MM.1S (cell line): Measurements from ENCODE around the gene P4HA1.

ENCODE experiments used
- DNase-seq: peaks from one replicate; pipeline ENCODE4 v3.0.0-alpha.2; 2015
- H2AFZ ChIP-seq: fragments of 300-600 bp; sonication (generic); 2 replicates; pipeline ENCODE4 v1.6.0; 2016; ENCODE audit warnings: antibody characterized with exemption, low read length
- H3F3A ChIP-seq: fragments of 300-600 bp; sonication (generic); 2 replicates; pipeline ENCODE4 v1.6.1; 2016; ENCODE audit warnings: mild to moderate bottlenecking, antibody characterized with exemption, low read length, moderate library complexity, mixed read lengths; ENCODE audit not compliant: insufficient read depth
- H3K27ac ChIP-seq: fragments of 300-600 bp; sonication (generic); 2 replicates; pipeline ENCODE4 v1.5.1; 2016; ENCODE audit warnings: mild to moderate bottlenecking, low read length
- H3K27me3 ChIP-seq: fragments of 300-600 bp; sonication (generic); replicated peaks from 2 replicates; pipeline ENCODE4 v1.6.0; 2016; ENCODE audit warnings: low read length; ENCODE audit not compliant: insufficient read depth
- H3K36me3 ChIP-seq: fragments of 300-600 bp; sonication (generic); replicated peaks from 2 replicates; pipeline ENCODE4 v1.6.1; 2016; ENCODE audit warnings: mild to moderate bottlenecking, low read length, mixed read lengths; ENCODE audit not compliant: insufficient read depth
- H3K4me1 ChIP-seq: fragments of 300-600 bp; sonication (generic); 2 replicates; pipeline ENCODE4 v1.6.1; 2016; ENCODE audit warnings: low read length, mixed read lengths
- H3K4me2 ChIP-seq: fragments of 300-600 bp; sonication (generic); 2 replicates; pipeline ENCODE4 v1.6.0; 2016; ENCODE audit warnings: low read depth, low read length
- H3K4me3 ChIP-seq: fragments of 300-600 bp; sonication (generic); 2 replicates; pipeline ENCODE4 v1.5.1; 2016; ENCODE audit warnings: low read length, mixed read lengths
- H3K79me2 ChIP-seq: fragments of 300-600 bp; sonication (generic); 2 replicates; pipeline ENCODE4 v1.6.1; 2016; ENCODE audit warnings: mixed run types, low read length, mixed read lengths
- H3K9ac ChIP-seq: fragments of 300-600 bp; sonication (generic); 2 replicates; pipeline ENCODE4 v1.6.1; 2016; ENCODE audit warnings: low read length, mixed read lengths
- H3K9me2 ChIP-seq: fragments of 300-600 bp; sonication (generic); replicated peaks from 2 replicates; pipeline ENCODE4 v1.6.1; 2016; ENCODE audit warnings: mild to moderate bottlenecking, low read length, mixed read lengths; ENCODE audit not compliant: insufficient read depth
- H3K9me3 ChIP-seq: fragments of 300-600 bp; sonication (generic); replicated peaks from 2 replicates; pipeline ENCODE4 v1.6.1; 2016; ENCODE audit warnings: mild to moderate bottlenecking, low read length, mixed read lengths; ENCODE audit not compliant: insufficient read depth
- H4K20me1 ChIP-seq: fragments of 300-600 bp; sonication (generic); 2 replicates; pipeline ENCODE4 v1.6.1; 2016; ENCODE audit warnings: mild to moderate bottlenecking, low read length, moderate library complexity, mixed read lengths; ENCODE audit not compliant: insufficient read depth
- CTCF ChIP-seq: fragments of 300-600 bp; sonication (generic); IDR thresholded peaks from 2 replicates; pipeline ENCODE4 v1.5.1; 2016; ENCODE audit warnings: antibody characterized with exemption, low read length, mixed read lengths
- EZH2 ChIP-seq: fragments of 300-600 bp; sonication (generic); optimal IDR thresholded peaks from 2 replicates; pipeline ENCODE3; 2017; ENCODE audit warnings: low read depth, mild to moderate bottlenecking, antibody characterized with exemption, low read length, mixed read lengths
- EZH2phosphoT487 ChIP-seq: fragments of 300-600 bp; sonication (generic); IDR thresholded peaks from 2 replicates; pipeline ENCODE4 v1.6.1; 2018; ENCODE audit warnings: antibody characterized with exemption, low read length

Gene P4HA1

GRCh38 chr10:73058057-73058591, 38.5 kb downstream of the P4HA1 start:
- no peak overlapping the region for H3K27ac ChIP-seq
- no peak for DNase-seq
- H3K9me3 ChIP-seq: no peaks in the 10 kb centered on the region
- no peak overlapping the region for H3K9ac ChIP-seq
- no peak overlapping the region for H2AFZ ChIP-seq
- no peaks in the 10 kb centered on the region for H4K20me1 ChIP-seq
- H3K4me2 ChIP-seq: no peak overlapping the region
- H3F3A ChIP-seq: peaks cover 5% of the 10 kb centered on the region; the same call in 1 of the 2 replicates
- H3K9me2 ChIP-seq: no peaks in the 10 kb centered on the region
- no peaks in the 10 kb centered on the region for H3K27me3 ChIP-seq
- H3K4me3 ChIP-seq: no peak overlapping the region
- TF ChIP-seq EZH2: no peak
- no peak for TF ChIP-seq EZH2phosphoT487
- no peak for TF ChIP-seq CTCF
- no peaks in the 10 kb centered on the region for H3K79me2 ChIP-seq
- H3K36me3 ChIP-seq: no peaks in the 10 kb centered on the region
- H3K4me1 ChIP-seq: peaks cover 20% of the 10 kb centered on the region; the same call in 1 of the 2 replicates

- H3K9ac ChIP-seq: no peak overlapping the region
- 0 out of 2 replicates have a peak overlapping the region, but pooled peaks have one; percentile 5 for H3K4me2 ChIP-seq
- H3K79me2 ChIP-seq: no peaks in the 10 kb centered on the region
- H2AFZ ChIP-seq: no peak overlapping the region
- DNase-seq: peak; percentile 31
- peaks cover 16% of the 10 kb centered on the region; the same call in 1 of the 2 replicates for H3K4me1 ChIP-seq
- no peak overlapping the region for H3K4me3 ChIP-seq
- no peaks in the 10 kb centered on the region for H4K20me1 ChIP-seq
- H3K9me2 ChIP-seq: no peaks in the 10 kb centered on the region
- H3K9me3 ChIP-seq: no peaks in the 10 kb centered on the region
- peaks cover 5% of the 10 kb centered on the region; the same call in 1 of the 2 replicates for H3F3A ChIP-seq
- TF ChIP-seq CTCF: no peak
- no peak for TF ChIP-seq EZH2
- no peak for TF ChIP-seq EZH2phosphoT487
- H3K27me3 ChIP-seq: no peaks in the 10 kb centered on the region
- H3K27ac ChIP-seq: peak overlapping the region; percentile 7; the same call in 1 of the 2 replicates
- H3K36me3 ChIP-seq: peaks cover 6% of the 10 kb centered on the region; the same call in 1 of the 2 replicates
Measured at GRCh38 chr10:73054286-73054685, 42.4 kb downstream of the P4HA1 start.

- Histone ChIP-seq H3K9me2 (no peaks in the 10 kb centered on the region), H3K4me1 (peaks cover 16% of the 10 kb centered on the region; the same call in 1 of the 2 replicates), H3F3A (peaks cover 5% of the 10 kb centered on the region; the same call in 1 of the 2 replicates), H4K20me1 (no peaks in the 10 kb centered on the region), H3K27me3 (no peaks in the 10 kb centered on the region), H3K9me3 (no peaks in the 10 kb centered on the region), H3K36me3 (peaks cover 6% of the 10 kb centered on the region; the same call in 1 of the 2 replicates), H3K4me3 (no peak overlapping the region), H3K9ac (no peak overlapping the region), H3K27ac (no peak overlapping the region), H2AFZ (no peak overlapping the region), H3K79me2 (no peaks in the 10 kb centered on the region), H3K4me2 (no peak overlapping the region)
- TF ChIP-seq CTCF (no peak), EZH2phosphoT487 (no peak), EZH2 (no peak)
- DNase-seq: no peak
Measured at GRCh38 chr10:73053275-73053674, 43.4 kb downstream of the P4HA1 start.
